ENCODE results near the gene MCTP1. TPM values are rescaled to one million over a fixed set of nuclear protein-coding genes. Genes with fewer than 3 reads are reported as not detected.

MCTP1 gene
- total RNA-seq, 2 experiments from 2014 or later: not detected

- TF ChIP-seq, protein P1, sequence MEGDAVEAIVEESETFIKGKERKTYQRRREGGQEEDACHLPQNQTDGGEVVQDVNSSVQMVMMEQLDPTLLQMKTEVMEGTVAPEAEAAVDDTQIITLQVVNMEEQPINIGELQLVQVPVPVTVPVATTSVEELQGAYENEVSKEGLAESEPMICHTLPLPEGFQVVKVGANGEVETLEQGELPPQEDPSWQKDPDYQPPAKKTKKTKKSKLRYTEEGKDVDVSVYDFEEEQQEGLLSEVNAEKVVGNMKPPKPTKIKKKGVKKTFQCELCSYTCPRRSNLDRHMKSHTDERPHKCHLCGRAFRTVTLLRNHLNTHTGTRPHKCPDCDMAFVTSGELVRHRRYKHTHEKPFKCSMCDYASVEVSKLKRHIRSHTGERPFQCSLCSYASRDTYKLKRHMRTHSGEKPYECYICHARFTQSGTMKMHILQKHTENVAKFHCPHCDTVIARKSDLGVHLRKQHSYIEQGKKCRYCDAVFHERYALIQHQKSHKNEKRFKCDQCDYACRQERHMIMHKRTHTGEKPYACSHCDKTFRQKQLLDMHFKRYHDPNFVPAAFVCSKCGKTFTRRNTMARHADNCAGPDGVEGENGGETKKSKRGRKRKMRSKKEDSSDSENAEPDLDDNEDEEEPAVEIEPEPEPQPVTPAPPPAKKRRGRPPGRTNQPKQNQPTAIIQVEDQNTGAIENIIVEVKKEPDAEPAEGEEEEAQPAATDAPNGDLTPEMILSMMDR (conservative IDR thresholded peaks at IDR 0.05; ENCODE audit: low read length): peak; percentile 73
- TF ChIP-seq EZH2phosphoT487 (IDR thresholded peaks at IDR 0.05; ENCODE audit: borderline replicate concordance, low read depth, low read length): no peak
- no peak overlapping the region for H3K27ac ChIP-seq (ENCODE audit: low read depth, low read length, poor library complexity, severe bottlenecking)
- ChIA-PET POLR2A (interaction anchor here (1.0 kb wide), 1 partner anchor 9 kb away, joined by 6 read pairs; no protein-coding TSS in a partner anchor), CTCF (ENCODE audit: unreplicated experiment) (no interaction called here)
- no peaks in the 10 kb centered on the region for H4K20me1 ChIP-seq (ENCODE audit: insufficient read depth, low read length)
- no peaks in the 10 kb centered on the region for H3K9me2 ChIP-seq (ENCODE audit: insufficient read depth, low read length)
- H3K4me3 ChIP-seq (ENCODE audit: low read depth, low read length, poor library complexity, severe bottlenecking): no peak overlapping the region
- no peaks in the 10 kb centered on the region for H3K36me3 ChIP-seq (ENCODE audit: insufficient read depth, low read length)
- BruUV-seq (replicated peaks): no TSS peak
- DNase-seq (ENCODE audit: low spot score): peak; percentile 23
- H3K4me1 ChIP-seq (ENCODE audit: insufficient read depth, low read length, poor library complexity, severe bottlenecking): peaks cover 5% of the 10 kb centered on the region
- no peaks in the 10 kb centered on the region for H3K9me3 ChIP-seq (ENCODE audit: low read length)
- H3K79me2 ChIP-seq (ENCODE audit: insufficient read depth, low read depth, low read length): no peaks in the 10 kb centered on the region
- intact Hi-C loops (cut with micrococcal nuclease; ENCODE audit: unreplicated experiment): no loop called here
- peak overlapping the region; percentile 21; the same call in 1 of the 2 replicates for H2AFZ ChIP-seq (ENCODE audit: low read length)
- H3K4me2 ChIP-seq (ENCODE audit: low read length): no peak overlapping the region
Measured at GRCh38 chr5:94784536-94785505, 500.1 kb downstream of the MCTP1 start.

GRCh38 chr5:94782383-94782782 lies 502.5 kb downstream of the MCTP1 start:
- H3K36me3 ChIP-seq (ENCODE audit: insufficient read depth, low read length): no peaks in the 10 kb centered on the region
- no peak overlapping the region for H2AFZ ChIP-seq (ENCODE audit: low read length)
- H3K4me3 ChIP-seq (ENCODE audit: low read depth, low read length, poor library complexity, severe bottlenecking): no peak overlapping the region
- H4K20me1 ChIP-seq (ENCODE audit: insufficient read depth, low read length): no peaks in the 10 kb centered on the region
- no peak overlapping the region for H3K27ac ChIP-seq (ENCODE audit: low read depth, low read length, poor library complexity, severe bottlenecking)
- POLR2A ChIA-PET: interaction anchor here (0.5 to 2.0 kb wide), 3 partner anchors 11 to 159 kb away, joined by 3 to 6 read pairs (median 4); no protein-coding TSS in a partner anchor
- H3K4me2 ChIP-seq (ENCODE audit: low read length): no peak overlapping the region
- no peaks in the 10 kb centered on the region for H3K9me3 ChIP-seq (ENCODE audit: low read length)
- intact Hi-C loops (cut with micrococcal nuclease; ENCODE audit: unreplicated experiment): no loop called here
- H3K9me2 ChIP-seq (ENCODE audit: insufficient read depth, low read length): no peaks in the 10 kb centered on the region
- no peaks in the 10 kb centered on the region for H3K79me2 ChIP-seq (ENCODE audit: insufficient read depth, low read depth, low read length)
- no peak for DNase-seq (ENCODE audit: low spot score)
- BruUV-seq (replicated peaks): no TSS peak
- TF ChIP-seq EZH2phosphoT487 (IDR thresholded peaks at IDR 0.05; ENCODE audit: borderline replicate concordance, low read depth, low read length): no peak
- TF ChIP-seq, protein P1 (conservative IDR thresholded peaks at IDR 0.05; ENCODE audit: low read length): no peak
- CTCF ChIA-PET (ENCODE audit: unreplicated experiment): no interaction called here
- no peaks in the 10 kb centered on the region for H3K4me1 ChIP-seq (ENCODE audit: insufficient read depth, low read length, poor library complexity, severe bottlenecking)

GRCh38 chr5:94779684-94780083 lies 505.2 kb downstream of the MCTP1 start:
- Histone ChIP-seq H3K4me3 (ENCODE audit: low read depth, low read length, poor library complexity, severe bottlenecking) (no peak overlapping the region), H3K4me1 (ENCODE audit: insufficient read depth, low read length, poor library complexity, severe bottlenecking) (no peaks in the 10 kb centered on the region), H3K9me2 (ENCODE audit: insufficient read depth, low read length) (no peaks in the 10 kb centered on the region), H3K4me2 (ENCODE audit: low read length) (no peak overlapping the region), H3K27ac (ENCODE audit: low read depth, low read length, poor library complexity, severe bottlenecking) (no peak overlapping the region), H3K36me3 (ENCODE audit: insufficient read depth, low read length) (no peaks in the 10 kb centered on the region), H3K9me3 (ENCODE audit: low read length) (no peaks in the 10 kb centered on the region), H3K79me2 (ENCODE audit: insufficient read depth, low read depth, low read length) (no peaks in the 10 kb centered on the region), H4K20me1 (ENCODE audit: insufficient read depth, low read length) (no peaks in the 10 kb centered on the region), H2AFZ (ENCODE audit: low read length) (no peak overlapping the region)
- intact Hi-C loops (cut with micrococcal nuclease; ENCODE audit: unreplicated experiment): no loop called here
- CTCF ChIA-PET (ENCODE audit: unreplicated experiment): interaction anchor here (1.0 to 1.7 kb wide), 2 partner anchors 8 to 13 kb away, joined by 3 to 4 read pairs; no protein-coding TSS in a partner anchor
- POLR2A ChIA-PET: no interaction called here
- no peak for TF ChIP-seq EZH2phosphoT487 (IDR thresholded peaks at IDR 0.05; ENCODE audit: borderline replicate concordance, low read depth, low read length)
- TF ChIP-seq, protein P1 (conservative IDR thresholded peaks at IDR 0.05; ENCODE audit: low read length): no peak
- no peak for DNase-seq (ENCODE audit: low spot score)
- no TSS peak for BruUV-seq (replicated peaks)
